ENCODE results near the gene ACACB.

The ACACB gene

DNA sequence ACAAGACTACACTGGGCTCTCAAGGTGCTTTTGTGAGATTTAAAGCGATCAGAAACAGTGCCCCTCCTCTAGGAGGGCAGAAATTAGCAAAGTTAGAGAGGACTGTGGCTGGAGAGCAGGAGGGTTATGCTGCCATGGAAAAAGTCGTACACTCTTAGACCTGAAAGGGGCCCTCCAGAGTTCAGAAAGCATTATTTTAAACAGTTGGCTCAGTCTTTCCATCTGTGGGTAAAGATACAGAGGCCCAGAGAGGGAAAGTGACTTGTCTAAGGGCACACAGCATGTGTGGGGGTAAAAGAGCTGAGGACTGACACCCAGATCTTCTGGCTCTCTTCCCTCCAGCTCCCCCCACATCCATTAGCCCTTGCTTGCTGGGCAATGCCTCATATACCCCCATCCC, 145.6 kb downstream of the ACACB start:
- DNase-seq (ENCODE audit: extremely low read depth, insufficient read length), result no peak
- TF ChIP-seq, protein P1, sequence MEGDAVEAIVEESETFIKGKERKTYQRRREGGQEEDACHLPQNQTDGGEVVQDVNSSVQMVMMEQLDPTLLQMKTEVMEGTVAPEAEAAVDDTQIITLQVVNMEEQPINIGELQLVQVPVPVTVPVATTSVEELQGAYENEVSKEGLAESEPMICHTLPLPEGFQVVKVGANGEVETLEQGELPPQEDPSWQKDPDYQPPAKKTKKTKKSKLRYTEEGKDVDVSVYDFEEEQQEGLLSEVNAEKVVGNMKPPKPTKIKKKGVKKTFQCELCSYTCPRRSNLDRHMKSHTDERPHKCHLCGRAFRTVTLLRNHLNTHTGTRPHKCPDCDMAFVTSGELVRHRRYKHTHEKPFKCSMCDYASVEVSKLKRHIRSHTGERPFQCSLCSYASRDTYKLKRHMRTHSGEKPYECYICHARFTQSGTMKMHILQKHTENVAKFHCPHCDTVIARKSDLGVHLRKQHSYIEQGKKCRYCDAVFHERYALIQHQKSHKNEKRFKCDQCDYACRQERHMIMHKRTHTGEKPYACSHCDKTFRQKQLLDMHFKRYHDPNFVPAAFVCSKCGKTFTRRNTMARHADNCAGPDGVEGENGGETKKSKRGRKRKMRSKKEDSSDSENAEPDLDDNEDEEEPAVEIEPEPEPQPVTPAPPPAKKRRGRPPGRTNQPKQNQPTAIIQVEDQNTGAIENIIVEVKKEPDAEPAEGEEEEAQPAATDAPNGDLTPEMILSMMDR (IDR thresholded peaks at IDR 0.05; ENCODE audit: insufficient read depth, low read length, poor library complexity, severe bottlenecking), result no peak
- H3K4me3 ChIP-seq (replicated peaks; ENCODE audit: low read depth, low read length), result no peak overlapping the region
- no peaks in the 10 kb centered on the region for H3K27me3 ChIP-seq (replicated peaks; ENCODE audit: control insufficient read depth, insufficient read depth, low read length)
- H3K36me3 ChIP-seq (ENCODE audit: control insufficient read depth, insufficient read depth, low read length), result no peaks in the 10 kb centered on the region

DNA sequence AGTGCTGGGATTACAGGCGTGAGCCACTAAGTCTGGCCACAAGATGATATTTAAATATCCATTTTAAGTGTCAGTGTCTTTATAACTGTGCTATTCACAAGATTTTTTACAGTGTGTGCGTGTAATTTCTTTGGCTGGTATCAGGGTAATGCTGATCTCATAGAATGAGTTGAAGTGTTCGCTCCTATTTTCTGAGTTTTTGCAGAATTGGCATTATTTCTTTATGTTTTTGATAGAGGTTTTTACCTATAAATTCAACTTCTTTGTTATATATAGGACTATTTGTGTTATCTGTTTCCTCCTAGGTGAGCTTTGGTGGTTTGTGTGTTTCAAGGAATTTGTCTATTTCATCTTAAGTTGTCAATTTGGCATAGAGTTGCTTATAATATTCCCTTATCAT, 147.1 kb downstream of the ACACB start:
- Histone ChIP-seq H3K27me3 (replicated peaks; ENCODE audit: control insufficient read depth, insufficient read depth, low read length) (no peaks in the 10 kb centered on the region), H3K36me3 (ENCODE audit: control insufficient read depth, insufficient read depth, low read length) (no peaks in the 10 kb centered on the region), H3K4me3 (replicated peaks; ENCODE audit: low read depth, low read length) (no peak overlapping the region)
- TF ChIP-seq, protein P1 (IDR thresholded peaks at IDR 0.05; ENCODE audit: insufficient read depth, low read length, poor library complexity, severe bottlenecking), result no peak
- no peak for DNase-seq (ENCODE audit: extremely low read depth, insufficient read length)

DNA sequence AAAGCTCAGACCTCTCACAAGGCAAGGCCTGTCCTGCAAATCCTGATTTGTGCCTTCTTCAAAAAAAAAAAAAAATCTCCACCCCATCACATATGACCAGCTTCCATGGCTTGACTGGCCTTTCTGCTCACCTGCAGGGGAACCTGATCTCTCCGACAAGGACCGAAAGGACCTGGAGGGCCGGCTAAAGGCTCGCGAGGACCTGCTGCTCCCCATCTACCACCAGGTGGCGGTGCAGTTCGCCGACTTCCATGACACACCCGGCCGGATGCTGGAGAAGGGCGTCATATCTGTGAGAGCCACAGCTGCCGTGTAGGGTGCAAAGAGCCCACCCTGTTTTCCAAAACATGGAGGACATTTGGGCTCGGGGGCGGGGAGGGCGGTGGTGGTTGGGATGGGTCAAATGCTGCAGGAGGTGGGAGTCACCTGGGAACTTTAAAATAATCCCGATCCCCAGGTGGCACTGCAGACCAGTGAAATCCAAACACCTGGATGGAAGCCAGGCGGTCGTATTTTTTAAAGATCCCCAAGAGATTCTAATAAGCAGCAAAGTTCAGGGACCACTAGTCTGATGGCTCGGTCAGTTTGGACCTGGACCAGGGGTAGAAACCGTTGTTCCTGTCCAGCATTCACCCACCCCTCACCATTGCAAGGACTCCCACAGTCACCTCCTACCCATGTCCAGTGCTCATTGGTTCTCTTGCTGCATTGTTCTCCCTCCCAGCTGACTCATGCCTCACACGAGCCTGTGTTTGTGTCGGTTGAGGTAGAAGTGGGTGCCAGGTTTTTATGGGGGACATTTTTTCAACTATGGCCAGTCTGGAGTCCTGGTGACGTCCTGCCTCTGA, 147.9 kb downstream of the ACACB start:
- TF ChIP-seq, protein P1 (IDR thresholded peaks at IDR 0.05; ENCODE audit: insufficient read depth, low read length, poor library complexity, severe bottlenecking), result peak; percentile 93
- H3K4me3 ChIP-seq (replicated peaks; ENCODE audit: low read depth, low read length), result no peak overlapping the region
- peak; percentile 52 for DNase-seq (ENCODE audit: extremely low read depth, insufficient read length)
- H3K27me3 ChIP-seq (replicated peaks; ENCODE audit: control insufficient read depth, insufficient read depth, low read length), result no peaks in the 10 kb centered on the region
- H3K36me3 ChIP-seq (ENCODE audit: control insufficient read depth, insufficient read depth, low read length), result no peaks in the 10 kb centered on the region

DNA sequence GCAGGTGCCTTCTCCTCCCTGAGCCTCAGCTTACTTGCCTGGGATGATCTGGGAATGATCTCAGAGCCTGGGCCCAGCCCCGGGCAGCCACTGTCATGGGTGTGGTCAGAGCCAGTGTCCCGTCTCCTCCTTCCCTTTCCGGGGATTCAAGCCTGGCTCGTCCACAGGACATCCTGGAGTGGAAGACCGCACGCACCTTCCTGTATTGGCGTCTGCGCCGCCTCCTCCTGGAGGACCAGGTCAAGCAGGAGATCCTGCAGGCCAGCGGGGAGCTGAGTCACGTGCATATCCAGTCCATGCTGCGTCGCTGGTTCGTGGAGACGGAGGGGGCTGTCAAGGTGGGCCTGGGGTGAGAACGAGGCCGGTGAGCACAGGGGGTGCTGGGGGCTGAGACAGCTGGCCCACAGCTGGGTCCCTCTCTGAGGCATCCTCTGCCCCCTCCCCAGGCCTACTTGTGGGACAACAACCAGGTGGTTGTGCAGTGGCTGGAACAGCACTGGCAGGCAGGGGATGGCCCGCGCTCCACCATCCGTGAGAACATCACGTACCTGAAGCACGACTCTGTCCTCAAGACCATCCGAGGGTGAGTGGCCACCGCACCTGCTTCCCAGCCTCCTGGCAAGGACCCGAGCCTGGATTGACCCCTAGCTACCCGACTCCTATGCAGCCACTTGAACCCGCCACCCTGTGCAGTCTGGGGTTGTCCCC, 148.7 kb downstream of the ACACB start:
- H3K4me3 ChIP-seq (replicated peaks; ENCODE audit: low read depth, low read length), result no peak overlapping the region
- TF ChIP-seq, protein P1 (IDR thresholded peaks at IDR 0.05; ENCODE audit: insufficient read depth, low read length, poor library complexity, severe bottlenecking), result no peak
- H3K36me3 ChIP-seq (ENCODE audit: control insufficient read depth, insufficient read depth, low read length), result no peaks in the 10 kb centered on the region
- H3K27me3 ChIP-seq (replicated peaks; ENCODE audit: control insufficient read depth, insufficient read depth, low read length), result no peaks in the 10 kb centered on the region
- DNase-seq (ENCODE audit: extremely low read depth, insufficient read length), result no peak

DNA sequence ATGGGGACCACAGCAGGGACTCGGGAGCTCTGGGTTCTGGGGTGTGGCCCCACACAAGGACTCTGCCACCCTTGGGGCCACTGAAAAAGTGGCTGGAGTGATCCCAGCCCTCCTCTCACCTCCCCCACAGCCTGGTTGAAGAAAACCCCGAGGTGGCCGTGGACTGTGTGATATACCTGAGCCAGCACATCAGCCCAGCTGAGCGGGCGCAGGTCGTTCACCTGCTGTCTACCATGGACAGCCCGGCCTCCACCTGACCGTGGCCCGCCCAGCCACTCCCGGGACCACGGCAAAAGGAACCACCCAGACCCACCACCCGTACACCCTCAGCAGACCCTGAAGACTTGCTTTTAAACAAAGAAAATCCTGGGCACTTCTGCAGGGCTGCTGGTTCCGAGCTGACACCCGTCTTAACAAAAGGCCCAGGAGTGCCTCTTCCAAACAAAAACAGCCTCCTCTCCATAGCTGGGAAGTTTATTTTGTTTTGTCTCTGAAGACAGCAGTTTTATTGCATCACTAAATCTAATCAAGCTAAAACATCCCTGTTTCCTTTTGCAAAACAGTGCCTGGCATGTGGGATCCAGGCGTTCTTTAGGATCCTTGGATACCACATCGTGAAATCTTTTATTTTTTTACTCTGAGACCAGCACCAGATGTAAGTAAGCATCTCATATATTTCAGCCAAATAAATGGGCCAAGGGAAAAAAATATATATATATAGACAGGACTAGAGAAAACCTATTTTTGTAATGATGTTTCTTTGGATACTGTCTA, 149.9 kb downstream of the ACACB start:
- TF ChIP-seq, protein P1 (IDR thresholded peaks at IDR 0.05; ENCODE audit: insufficient read depth, low read length, poor library complexity, severe bottlenecking), result no peak

More for the DNA sequence above, 149.9 kb downstream of the ACACB start:
- no peak for DNase-seq (ENCODE audit: extremely low read depth, insufficient read length)
- Histone ChIP-seq H3K27me3 (replicated peaks; ENCODE audit: control insufficient read depth, insufficient read depth, low read length) (no peaks in the 10 kb centered on the region; the same call in 1 of the 2 replicates), H3K4me3 (replicated peaks; ENCODE audit: low read depth, low read length) (no peak overlapping the region), H3K36me3 (ENCODE audit: control insufficient read depth, insufficient read depth, low read length) (no peaks in the 10 kb centered on the region)

Data from GM06990 (cell line).